GM12878 (cell line): ENCODE data around the gene CD164. TPM values are rescaled to one million over a fixed set of nuclear protein-coding genes. Genes with fewer than 3 reads are reported as not detected.

Experiments used
- BCL11A ChIP-seq: IDR thresholded peaks from 2 replicates; pipeline ENCODE4 v1.6.1; 2011; ENCODE audit warnings: low read depth, low read length
- CEBPB ChIP-seq, 2 experiments: fragments of 150-350 bp in 1 of 2; IDR thresholded peaks; 2 replicates each; pipeline ENCODE4 v1.6.1; 2012 to 2014; ENCODE audit warnings: low read depth in 2 of 2, low read length in 2 of 2, borderline replicate concordance in 1 of 2, inconsistent platforms in 1 of 2
- E2F4 ChIP-seq: IDR thresholded peaks from 2 replicates; pipeline ENCODE4 v1.6.1; 2012; ENCODE audit warnings: low read depth, low read length, improper control_type of control experiment
- ESRRA ChIP-seq: IDR thresholded peaks from 2 replicates; pipeline ENCODE4 v1.6.1; 2012; ENCODE audit warnings: mild to moderate bottlenecking, low read length, improper control_type of control experiment
- HSF1 ChIP-seq: fragments of 150-350 bp; IDR thresholded peaks from 2 replicates; pipeline ENCODE4 v1.6.1; 2014; ENCODE audit warnings: mild to moderate bottlenecking, low read depth, low read length
- JUNB ChIP-seq: IDR thresholded peaks from 2 replicates; pipeline ENCODE4 v1.6.1; 2016; ENCODE audit warnings: antibody characterized with exemption, mild to moderate bottlenecking
- LARP7 ChIP-seq: fragments of 450-650 bp; IDR thresholded peaks from 2 replicates; pipeline ENCODE4 v1.6.1; 2017; ENCODE audit warnings: mild to moderate bottlenecking
- MLLT1 ChIP-seq: fragments of 450-650 bp; IDR thresholded peaks from 2 replicates; pipeline ENCODE4 v1.6.1; 2016; ENCODE audit warnings: mild to moderate bottlenecking
- MYC ChIP-seq: IDR thresholded peaks from 2 replicates; pipeline ENCODE4 v1.6.1; 2011; ENCODE audit warnings: mild to moderate bottlenecking, low read length, moderate library complexity, inconsistent platforms; ENCODE audit not compliant: insufficient read depth, insufficient replicate concordance, insufficient read length, severe bottlenecking
- PKNOX1 ChIP-seq: fragments of 450-650 bp; IDR thresholded peaks from 2 replicates; pipeline ENCODE4 v1.6.1; 2016; ENCODE audit warnings: mild to moderate bottlenecking
- RAD21 ChIP-seq: IDR thresholded peaks from 2 replicates; pipeline ENCODE4 v1.6.1; 2011; ENCODE audit warnings: mild to moderate bottlenecking, low read depth, low read length, moderate library complexity; ENCODE audit not compliant: insufficient read depth
- RFX5 ChIP-seq: IDR thresholded peaks from 2 replicates; pipeline ENCODE4 v1.6.1; 2011; ENCODE audit warnings: low read depth, low read length, improper control_type of control experiment
- SMAD1 ChIP-seq: fragments of 450-650 bp; IDR thresholded peaks from 2 replicates; pipeline ENCODE4 v1.6.1; 2018; ENCODE audit warnings: mild to moderate bottlenecking, low read depth; ENCODE audit not compliant: partially characterized antibody
- ZBTB11 ChIP-seq: fragments of 450-650 bp; formaldehyde crosslinking; IDR thresholded peaks from 2 replicates; pipeline ENCODE4 v1.5.0; 2022; ENCODE audit warnings: mild to moderate bottlenecking, missing genetic modification characterization
- polyA plus RNA-seq, 11 experiments: library from polyadenylated mRNA; depleted of rRNA in 4 of 11; unstranded in 6 of 11; stranded (reverse) in 5 of 11; fragments of >200 nt; fragmentation: Nextera tagmentation in 4 of 11; fragmentation: Illumina TruSeq in 1 of 11; extraction: Ambion mirVana in 4 of 11; extraction: Trizol in 1 of 11; gene quantifications; 1 replicate in 1 of 11; 2 replicates in 10 of 11; pipeline versions ENCODE4 v1.2.1 to v1.2.3, GENCODE V29; 2011 to 2016; ENCODE audit warnings: inconsistent platforms in 2 of 11, missing spikeins in 2 of 11, low read depth in 1 of 11
- total RNA-seq, 4 experiments: library from RNA; depleted of rRNA in 3 of 4; stranded (reverse); fragments of >200 nt in 3 of 4; fragmentation: Illumina TruSeq in 1 of 4; extraction: Trizol in 1 of 4; gene quantifications; 2 replicates each; pipeline versions ENCODE4 v1.2.1 to v1.2.3, GENCODE V29; 2013 to 2021
- TF ChIP-seq, protein P1 (sequence below): IDR thresholded peaks from 2 replicates; pipeline ENCODE4 v1.6.1; 2012; ENCODE audit warnings: mild to moderate bottlenecking, low read depth, low read length

The CD164 gene
- total and polyA plus RNA-seq, 10 of the 15 experiments (the other 5 are each of a cell fraction or from before 2014, with no cell fraction given), result 145 to 447 (median 211) TPM

DNA sequence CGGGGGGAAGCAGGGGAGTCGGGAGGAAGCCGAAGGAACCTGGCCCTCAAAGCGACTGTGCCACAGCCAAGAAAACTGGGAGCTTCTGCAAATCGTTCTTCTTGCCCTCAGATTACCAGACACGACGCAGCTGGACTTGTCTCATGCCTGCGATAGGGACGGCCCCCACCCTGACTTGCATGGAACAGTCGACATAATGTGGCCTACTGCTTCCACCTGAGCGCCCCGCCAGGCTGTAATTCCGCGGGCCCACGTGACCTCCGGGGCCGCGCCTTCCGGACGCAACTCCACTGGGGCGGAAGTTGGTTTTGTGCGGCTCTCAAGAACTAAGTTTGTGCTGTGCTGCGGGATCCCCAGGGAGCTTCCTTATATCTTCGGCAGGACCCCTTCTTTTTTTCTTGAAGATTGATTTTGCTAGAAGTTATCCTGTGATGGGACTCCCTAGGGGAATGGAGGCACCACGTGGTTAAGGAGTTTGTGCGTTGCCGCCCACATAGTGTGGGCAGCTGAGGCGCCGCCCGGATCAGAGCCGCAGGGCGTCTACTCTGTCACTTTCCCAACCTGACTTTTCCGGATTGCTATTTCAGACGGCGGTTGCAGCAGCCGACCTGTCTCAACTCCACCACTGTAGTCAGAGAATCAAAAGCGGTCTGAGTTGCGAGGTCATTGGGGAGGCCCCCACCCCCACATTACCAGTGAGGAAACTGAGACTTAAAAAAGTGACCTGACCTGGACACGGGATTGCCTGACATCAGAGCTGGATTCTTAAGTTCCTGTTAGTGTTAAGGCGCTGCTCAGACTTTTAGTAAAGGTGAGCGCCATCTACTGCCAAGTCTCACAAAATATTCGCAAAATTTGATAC lies 540 bp upstream of the CD164 start (continued):
- no peak for TF ChIP-seq ZBTB11
- 0 out of 2 replicates have a peak, but pooled peaks have one; percentile 44 for TF ChIP-seq LARP7
- peak; percentile 74 for TF ChIP-seq RAD21
- TF ChIP-seq MLLT1, result peak; percentile 91
- TF ChIP-seq, protein P1, sequence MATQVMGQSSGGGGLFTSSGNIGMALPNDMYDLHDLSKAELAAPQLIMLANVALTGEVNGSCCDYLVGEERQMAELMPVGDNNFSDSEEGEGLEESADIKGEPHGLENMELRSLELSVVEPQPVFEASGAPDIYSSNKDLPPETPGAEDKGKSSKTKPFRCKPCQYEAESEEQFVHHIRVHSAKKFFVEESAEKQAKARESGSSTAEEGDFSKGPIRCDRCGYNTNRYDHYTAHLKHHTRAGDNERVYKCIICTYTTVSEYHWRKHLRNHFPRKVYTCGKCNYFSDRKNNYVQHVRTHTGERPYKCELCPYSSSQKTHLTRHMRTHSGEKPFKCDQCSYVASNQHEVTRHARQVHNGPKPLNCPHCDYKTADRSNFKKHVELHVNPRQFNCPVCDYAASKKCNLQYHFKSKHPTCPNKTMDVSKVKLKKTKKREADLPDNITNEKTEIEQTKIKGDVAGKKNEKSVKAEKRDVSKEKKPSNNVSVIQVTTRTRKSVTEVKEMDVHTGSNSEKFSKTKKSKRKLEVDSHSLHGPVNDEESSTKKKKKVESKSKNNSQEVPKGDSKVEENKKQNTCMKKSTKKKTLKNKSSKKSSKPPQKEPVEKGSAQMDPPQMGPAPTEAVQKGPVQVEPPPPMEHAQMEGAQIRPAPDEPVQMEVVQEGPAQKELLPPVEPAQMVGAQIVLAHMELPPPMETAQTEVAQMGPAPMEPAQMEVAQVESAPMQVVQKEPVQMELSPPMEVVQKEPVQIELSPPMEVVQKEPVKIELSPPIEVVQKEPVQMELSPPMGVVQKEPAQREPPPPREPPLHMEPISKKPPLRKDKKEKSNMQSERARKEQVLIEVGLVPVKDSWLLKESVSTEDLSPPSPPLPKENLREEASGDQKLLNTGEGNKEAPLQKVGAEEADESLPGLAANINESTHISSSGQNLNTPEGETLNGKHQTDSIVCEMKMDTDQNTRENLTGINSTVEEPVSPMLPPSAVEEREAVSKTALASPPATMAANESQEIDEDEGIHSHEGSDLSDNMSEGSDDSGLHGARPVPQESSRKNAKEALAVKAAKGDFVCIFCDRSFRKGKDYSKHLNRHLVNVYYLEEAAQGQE, result no peak
- no peak for TF ChIP-seq HSF1
- TF ChIP-seq CEBPB (IDR thresholded peaks at IDR 0.05; ENCODE audit: borderline replicate concordance in 1 of 2, low read depth in 2 of 2, low read length in 2 of 2), result peak in 1 of 2 experiments; percentile 23; a peak in 1 of 4 replicates
- peak; percentile 50 for TF ChIP-seq PKNOX1
- no peak for TF ChIP-seq SMAD1
- TF ChIP-seq RFX5, result no peak
- peak; percentile 50; the same call in 1 of the 2 replicates for TF ChIP-seq E2F4
- TF ChIP-seq MYC, result no peak
- TF ChIP-seq JUNB, result no peak
- TF ChIP-seq BCL11A, result 0 out of 2 replicates have a peak, but pooled peaks have one; percentile 24
- no peak for TF ChIP-seq ESRRA
